Stomach (tissue), 4 donors: ENCODE data around the gene NT5DC4.

Source experiments
- EP300 ChIP-seq: sonication (generic); formaldehyde crosslinking; IDR thresholded peaks from one replicate; pipeline ENCODE4 v1.6.1; 2017; ENCODE audit warnings: antibody characterized with exemption
- POLR2A ChIP-seq, 4 donors: fragments of 450-650 bp; IDR thresholded peaks; one replicate each; pipeline ENCODE4 v1.6.1; 2016; ENCODE audit warnings: antibody characterized with exemption in 4 of 4, control low read depth in 2 of 4, mild to moderate bottlenecking in 1 of 4, moderate library complexity in 1 of 4
- TF ChIP-seq, protein P1 (sequence below), 7 experiments: fragments of 450-650 bp in 4 of 7; fragments of 200-600 bp in 3 of 7; sonication (generic) in 3 of 7; IDR thresholded peaks; one replicate each; pipeline ENCODE4 v1.5.1; 2016 to 2019; ENCODE audit warnings: antibody characterized with exemption in 7 of 7, control low read depth in 2 of 7, mild to moderate bottlenecking in 1 of 7

DNA sequence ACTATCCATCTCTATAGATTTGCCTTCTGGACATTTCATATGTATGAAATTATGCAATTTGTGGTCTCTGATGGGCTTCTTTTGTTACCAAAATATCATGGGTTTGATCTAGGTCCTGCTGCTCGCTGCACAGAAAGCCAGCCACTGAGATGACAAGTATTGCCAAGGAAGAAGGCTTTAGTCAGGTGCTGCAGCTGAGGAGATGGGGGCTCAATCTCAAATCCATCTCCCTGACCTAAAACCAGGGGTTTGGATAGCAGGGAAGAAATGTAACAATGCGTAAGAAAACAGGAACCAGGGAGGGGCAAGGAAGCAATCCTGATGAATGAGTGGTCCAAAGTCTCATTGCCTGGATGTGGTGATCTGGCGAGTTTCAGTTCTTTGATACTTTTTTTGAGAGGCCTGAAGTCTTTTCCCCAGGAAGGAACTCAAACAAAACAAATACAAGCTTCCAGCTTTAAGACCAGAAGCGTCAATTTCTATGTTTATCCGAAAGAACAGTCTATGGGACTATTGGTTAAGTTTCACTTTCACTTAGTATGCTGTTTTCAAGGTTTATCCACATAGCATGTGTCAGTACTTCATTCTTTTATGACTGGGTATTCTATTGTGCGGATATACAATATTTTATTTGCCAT is 47.0 kb downstream of the NT5DC4 start:
- TF ChIP-seq, protein P1, sequence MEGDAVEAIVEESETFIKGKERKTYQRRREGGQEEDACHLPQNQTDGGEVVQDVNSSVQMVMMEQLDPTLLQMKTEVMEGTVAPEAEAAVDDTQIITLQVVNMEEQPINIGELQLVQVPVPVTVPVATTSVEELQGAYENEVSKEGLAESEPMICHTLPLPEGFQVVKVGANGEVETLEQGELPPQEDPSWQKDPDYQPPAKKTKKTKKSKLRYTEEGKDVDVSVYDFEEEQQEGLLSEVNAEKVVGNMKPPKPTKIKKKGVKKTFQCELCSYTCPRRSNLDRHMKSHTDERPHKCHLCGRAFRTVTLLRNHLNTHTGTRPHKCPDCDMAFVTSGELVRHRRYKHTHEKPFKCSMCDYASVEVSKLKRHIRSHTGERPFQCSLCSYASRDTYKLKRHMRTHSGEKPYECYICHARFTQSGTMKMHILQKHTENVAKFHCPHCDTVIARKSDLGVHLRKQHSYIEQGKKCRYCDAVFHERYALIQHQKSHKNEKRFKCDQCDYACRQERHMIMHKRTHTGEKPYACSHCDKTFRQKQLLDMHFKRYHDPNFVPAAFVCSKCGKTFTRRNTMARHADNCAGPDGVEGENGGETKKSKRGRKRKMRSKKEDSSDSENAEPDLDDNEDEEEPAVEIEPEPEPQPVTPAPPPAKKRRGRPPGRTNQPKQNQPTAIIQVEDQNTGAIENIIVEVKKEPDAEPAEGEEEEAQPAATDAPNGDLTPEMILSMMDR (IDR thresholded peaks at IDR 0.05), result no peak
- TF ChIP-seq POLR2A (IDR thresholded peaks at IDR 0.05) (no peak), EP300 (no peak)
